Measurements from ENCODE around the gene HS6ST3.

- no peak for TF ChIP-seq ZNF384 (IDR thresholded peaks at IDR 0.05)
- no peak for TF ChIP-seq ARNT (IDR thresholded peaks at IDR 0.05)
Measured at GRCh38 chr13:96746886-96747285, 657.0 kb downstream of the HS6ST3 start.

Measured in HEK293T (cell line).